ENCODE data around the gene USP17L22.
"Not testable (repeated sequence)": the region's sequence is repeated elsewhere in the genome, so short reads cannot be mapped to it uniquely, and the experiment has no call there.

The USP17L22 gene, protein sequence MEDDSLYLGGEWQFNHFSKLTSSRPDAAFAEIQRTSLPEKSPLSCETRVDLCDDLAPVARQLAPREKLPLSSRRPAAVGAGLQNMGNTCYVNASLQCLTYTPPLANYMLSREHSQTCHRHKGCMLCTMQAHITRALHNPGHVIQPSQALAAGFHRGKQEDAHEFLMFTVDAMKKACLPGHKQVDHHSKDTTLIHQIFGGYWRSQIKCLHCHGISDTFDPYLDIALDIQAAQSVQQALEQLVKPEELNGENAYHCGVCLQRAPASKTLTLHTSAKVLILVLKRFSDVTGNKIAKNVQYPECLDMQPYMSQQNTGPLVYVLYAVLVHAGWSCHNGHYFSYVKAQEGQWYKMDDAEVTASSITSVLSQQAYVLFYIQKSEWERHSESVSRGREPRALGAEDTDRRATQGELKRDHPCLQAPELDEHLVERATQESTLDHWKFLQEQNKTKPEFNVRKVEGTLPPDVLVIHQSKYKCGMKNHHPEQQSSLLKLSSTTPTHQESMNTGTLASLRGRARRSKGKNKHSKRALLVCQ

DNA sequence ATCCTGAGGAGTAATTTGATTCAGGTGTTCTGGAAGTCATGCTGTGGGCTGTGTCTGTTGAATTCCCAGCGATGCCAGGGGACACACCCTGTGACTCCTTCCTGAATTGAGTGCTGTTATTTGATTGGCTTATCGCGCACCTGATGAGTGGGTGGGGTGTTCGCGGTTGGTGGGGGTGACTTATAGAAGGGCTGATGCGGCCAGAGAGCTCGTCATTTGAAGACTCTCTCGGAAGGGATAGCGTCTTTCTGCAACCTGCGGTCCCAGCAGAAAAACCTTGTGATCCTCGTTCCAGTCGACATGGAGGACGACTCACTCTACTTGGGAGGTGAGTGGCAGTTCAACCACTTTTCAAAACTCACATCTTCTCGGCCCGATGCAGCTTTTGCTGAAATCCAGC is at the start of gene USP17L22:
Gene USP17L22 (plus strand): TSS at position 301 of the 400 bp plus-strand sequence. CDS start 0 bp downstream, at position 301.
- DNase-seq (ENCODE audit: low read depth), result not testable (repeated sequence)

DNA sequence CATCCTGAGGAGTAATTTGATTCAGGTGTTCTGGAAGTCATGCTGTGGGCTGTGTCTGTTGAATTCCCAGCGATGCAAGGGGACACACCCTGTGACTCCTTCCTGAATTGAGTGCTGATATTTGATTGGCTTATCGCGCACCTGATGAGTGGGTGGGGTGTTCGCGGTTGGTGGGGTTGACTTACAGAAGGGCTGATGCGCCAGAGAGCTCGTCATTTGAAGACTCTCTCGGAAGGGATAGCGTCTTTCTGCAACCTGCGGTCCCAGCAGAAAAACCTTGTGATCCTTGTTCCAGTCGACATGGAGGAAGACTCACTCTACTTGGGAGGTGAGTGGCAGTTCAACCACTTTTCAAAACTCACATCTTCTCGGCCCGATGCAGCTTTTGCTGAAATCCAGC is 47.6 kb upstream of the USP17L22 start, which contains the start of gene USP17L12:
Gene USP17L12 (plus strand): TSS at position 301 of the 400 bp plus-strand sequence. CDS start 0 bp downstream, at position 301.
- DNase-seq (ENCODE audit: low read depth), result not testable (repeated sequence)

DNA sequence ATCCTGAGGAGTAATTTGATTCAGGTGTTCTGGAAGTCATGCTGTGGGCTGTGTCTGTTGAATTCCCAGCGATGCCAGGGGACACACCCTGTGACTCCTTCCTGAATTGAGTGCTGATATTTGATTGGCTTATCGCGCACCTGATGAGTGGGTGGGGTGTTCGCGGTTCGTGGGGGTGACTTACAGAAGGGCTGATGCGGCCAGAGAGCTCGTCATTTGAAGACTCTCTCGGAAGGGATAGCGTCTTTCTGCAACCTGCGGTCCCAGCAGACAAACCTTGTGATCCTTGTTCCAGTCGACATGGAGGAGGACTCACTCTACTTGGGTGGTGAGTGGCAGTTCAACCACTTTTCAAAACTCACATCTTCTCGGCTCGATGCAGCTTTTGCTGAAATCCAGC is 42.8 kb upstream of the USP17L22 start, which contains the start of gene USP17L13:
Gene USP17L13 (plus strand): TSS at position 301 of the 400 bp plus-strand sequence. CDS start 0 bp downstream, at position 301.
- DNase-seq (ENCODE audit: low read depth), result not testable (repeated sequence)

DNA sequence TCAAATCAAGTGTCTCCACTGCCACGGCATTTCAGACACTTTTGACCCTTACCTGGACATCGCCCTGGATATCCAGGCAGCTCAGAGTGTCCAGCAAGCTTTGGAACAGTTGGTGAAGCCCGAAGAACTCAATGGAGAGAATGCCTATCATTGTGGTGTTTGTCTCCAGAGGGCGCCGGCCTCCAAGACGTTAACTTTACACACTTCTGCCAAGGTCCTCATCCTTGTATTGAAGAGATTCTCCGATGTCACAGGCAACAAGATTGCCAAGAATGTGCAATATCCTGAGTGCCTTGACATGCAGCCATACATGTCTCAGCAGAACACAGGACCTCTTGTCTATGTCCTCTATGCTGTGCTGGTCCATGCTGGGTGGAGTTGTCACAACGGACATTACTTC is 37.2 kb upstream of the USP17L22 start:
- DNase-seq (ENCODE audit: low read depth), result not testable (repeated sequence)

DNA sequence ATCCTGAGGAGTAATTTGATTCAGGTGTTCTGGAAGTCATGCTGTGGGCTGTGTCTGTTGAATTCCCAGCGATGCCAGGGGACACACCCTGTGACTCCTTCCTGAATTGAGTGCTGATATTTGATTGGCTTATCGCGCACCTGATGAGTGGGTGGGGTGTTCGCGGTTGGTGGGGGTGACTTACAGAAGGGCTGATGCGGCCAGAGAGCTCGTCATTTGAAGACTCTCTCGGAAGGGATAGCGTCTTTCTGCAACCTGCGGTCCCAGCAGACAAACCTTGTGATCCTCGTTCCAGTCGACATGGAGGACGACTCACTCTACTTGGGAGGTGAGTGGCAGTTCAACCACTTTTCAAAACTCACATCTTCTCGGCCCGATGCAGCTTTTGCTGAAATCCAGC is 33.3 kb upstream of the USP17L22 start, which contains the start of gene USP17L15:
Gene USP17L15 (plus strand): TSS at position 301 of the 400 bp plus-strand sequence. CDS start 0 bp downstream, at position 301.
- DNase-seq (ENCODE audit: low read depth), result not testable (repeated sequence)

DNA sequence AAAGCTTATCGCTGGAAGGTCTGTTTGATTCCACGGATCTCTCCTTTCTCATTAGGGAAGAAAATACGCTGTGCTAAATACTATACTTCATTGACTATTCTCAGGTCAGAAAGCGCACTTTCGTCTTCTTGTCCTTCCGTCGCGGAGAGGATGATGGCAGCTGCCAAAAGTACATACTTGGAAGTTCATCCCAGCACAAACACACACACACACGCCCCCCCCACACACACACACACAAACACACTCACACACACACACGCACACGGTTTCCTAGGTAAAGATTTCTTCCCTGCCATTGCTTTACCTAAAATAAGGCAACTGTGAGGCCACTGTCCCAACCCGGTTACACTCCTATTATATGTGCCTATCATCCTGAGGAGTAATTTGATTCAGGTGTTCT is 29.0 kb upstream of the USP17L22 start:
- DNase-seq (ENCODE audit: low read depth), result not testable (repeated sequence)

DNA sequence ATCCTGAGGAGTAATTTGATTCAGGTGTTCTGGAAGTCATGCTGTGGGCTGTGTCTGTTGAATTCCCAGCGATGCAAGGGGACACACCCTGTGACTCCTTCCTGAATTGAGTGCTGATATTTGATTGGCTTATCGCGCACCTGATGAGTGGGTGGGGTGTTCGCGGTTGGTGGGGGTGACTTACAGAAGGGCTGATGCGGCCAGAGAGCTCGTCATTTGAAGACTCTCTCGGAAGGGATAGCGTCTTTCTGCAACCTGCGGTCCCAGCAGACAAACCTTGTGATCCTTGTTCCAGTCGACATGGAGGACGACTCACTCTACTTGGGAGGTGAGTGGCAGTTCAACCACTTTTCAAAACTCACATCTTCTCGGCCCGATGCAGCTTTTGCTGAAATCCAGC is 23.8 kb upstream of the USP17L22 start, which contains the start of gene USP17L17:
Gene USP17L17 (plus strand): TSS at position 301 of the 400 bp plus-strand sequence. CDS start 0 bp downstream, at position 301.
- not testable (repeated sequence) for DNase-seq (ENCODE audit: low read depth)

DNA sequence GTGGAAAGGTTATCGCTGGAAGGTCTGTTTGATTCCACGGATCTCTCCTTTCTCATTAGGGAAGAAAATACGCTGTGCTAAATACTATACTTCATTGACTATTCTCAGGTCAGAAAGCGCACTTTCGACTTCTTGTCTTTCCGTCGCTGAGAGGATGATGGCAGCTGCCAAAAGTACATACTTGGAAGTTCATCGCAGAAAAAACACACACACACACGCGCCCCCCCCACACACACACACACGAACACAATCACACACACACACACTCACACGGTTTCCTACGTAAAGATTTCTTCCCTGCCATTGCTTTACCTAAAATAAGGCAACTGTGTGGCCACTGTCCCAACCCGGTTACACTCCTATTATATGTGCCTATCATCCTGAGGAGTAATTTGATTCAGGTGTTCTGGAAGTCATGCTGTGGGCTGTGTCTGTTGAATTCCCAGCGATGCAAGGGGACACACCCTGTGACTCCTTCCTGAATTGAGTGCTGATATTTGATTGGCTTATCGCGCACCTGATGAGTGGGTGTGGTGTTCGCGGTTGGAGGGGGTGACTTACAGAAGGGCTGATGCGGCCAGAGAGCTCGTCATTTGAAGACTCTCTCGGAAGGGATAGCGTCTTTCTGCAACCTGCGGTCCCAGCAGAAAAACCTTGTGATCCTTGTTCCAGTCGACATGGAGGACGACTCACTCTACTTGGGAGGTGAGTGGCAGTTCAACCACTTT is 19.3 kb upstream of the USP17L22 start, which contains the start of gene USP17L18:
Gene USP17L18 (plus strand): TSS at position 678 of the 728 bp plus-strand sequence. CDS start 0 bp downstream, at position 678.
- not testable (repeated sequence) for DNase-seq (ENCODE audit: low read depth)

DNA sequence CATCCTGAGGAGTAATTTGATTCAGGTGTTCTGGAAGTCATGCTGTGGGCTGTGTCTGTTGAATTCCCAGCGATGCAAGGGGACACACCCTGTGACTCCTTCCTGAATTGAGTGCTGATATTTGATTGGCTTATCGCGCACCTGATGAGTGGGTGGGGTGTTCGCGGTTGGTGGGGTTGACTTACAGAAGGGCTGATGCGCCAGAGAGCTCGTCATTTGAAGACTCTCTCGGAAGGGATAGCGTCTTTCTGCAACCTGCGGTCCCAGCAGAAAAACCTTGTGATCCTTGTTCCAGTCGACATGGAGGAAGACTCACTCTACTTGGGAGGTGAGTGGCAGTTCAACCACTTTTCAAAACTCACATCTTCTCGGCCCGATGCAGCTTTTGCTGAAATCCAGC is 14.3 kb upstream of the USP17L22 start, which contains the start of gene USP17L19:
Gene USP17L19 (plus strand): TSS at position 301 of the 400 bp plus-strand sequence. CDS start 0 bp downstream, at position 301.
- DNase-seq (ENCODE audit: low read depth), result not testable (repeated sequence)

DNA sequence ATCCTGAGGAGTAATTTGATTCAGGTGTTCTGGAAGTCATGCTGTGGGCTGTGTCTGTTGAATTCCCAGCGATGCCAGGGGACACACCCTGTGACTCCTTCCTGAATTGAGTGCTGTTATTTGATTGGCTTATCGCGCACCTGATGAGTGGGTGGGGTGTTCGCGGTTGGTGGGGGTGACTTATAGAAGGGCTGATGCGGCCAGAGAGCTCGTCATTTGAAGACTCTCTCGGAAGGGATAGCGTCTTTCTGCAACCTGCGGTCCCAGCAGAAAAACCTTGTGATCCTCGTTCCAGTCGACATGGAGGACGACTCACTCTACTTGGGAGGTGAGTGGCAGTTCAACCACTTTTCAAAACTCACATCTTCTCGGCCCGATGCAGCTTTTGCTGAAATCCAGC is 9.6 kb upstream of the USP17L22 start, which contains the start of gene USP17L20:
Gene USP17L20 (plus strand): TSS at position 301 of the 400 bp plus-strand sequence. CDS start 0 bp downstream, at position 301.
- not testable (repeated sequence) for DNase-seq (ENCODE audit: low read depth)

DNA sequence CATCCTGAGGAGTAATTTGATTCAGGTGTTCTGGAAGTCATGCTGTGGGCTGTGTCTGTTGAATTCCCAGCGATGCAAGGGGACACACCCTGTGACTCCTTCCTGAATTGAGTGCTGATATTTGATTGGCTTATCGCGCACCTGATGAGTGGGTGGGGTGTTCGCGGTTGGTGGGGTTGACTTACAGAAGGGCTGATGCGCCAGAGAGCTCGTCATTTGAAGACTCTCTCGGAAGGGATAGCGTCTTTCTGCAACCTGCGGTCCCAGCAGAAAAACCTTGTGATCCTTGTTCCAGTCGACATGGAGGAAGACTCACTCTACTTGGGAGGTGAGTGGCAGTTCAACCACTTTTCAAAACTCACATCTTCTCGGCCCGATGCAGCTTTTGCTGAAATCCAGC is 4.8 kb upstream of the USP17L22 start, which contains the start of gene USP17L21:
Gene USP17L21 (plus strand): TSS at position 301 of the 400 bp plus-strand sequence. CDS start 0 bp downstream, at position 301.
- not testable (repeated sequence) for DNase-seq (ENCODE audit: low read depth)

DNA sequence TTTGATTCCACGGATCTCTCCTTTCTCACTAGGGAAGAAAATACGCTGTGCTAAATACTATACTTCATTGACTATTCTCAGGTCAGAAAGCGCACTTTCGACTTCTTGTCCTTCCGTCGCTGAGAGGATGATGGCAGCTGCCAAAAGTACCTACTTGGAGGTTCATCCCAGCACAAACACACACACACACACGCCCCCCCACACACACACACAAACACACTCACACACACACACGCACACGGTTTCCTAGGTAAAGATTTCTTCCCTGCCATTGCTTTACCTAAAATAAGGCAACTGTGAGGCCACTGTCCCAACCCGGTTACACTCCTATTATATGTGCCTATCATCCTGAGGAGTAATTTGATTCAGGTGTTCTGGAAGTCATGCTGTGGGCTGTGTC is 4.3 kb downstream of the USP17L22 start:
- DNase-seq (ENCODE audit: low read depth), result not testable (repeated sequence)
